NCI-H2171 (cell line): ENCODE measurements around the gene NOP16.

Experiments
- DNase-seq: peaks from one replicate; lab custom pipeline; 2025; lab: John Stamatoyannopoulos, UW

Gene NOP16

GRCh38 chr5:176359658-176360057 lies 28.7 kb downstream of the NOP16 start:
- no peak for DNase-seq

GRCh38 chr5:176356179-176356566 lies 32.2 kb downstream of the NOP16 start:
- no peak for DNase-seq

- DNase-seq, result no peak
Observed at GRCh38 chr5:176355400-176356178, 32.8 kb downstream of the NOP16 start.

DNA sequence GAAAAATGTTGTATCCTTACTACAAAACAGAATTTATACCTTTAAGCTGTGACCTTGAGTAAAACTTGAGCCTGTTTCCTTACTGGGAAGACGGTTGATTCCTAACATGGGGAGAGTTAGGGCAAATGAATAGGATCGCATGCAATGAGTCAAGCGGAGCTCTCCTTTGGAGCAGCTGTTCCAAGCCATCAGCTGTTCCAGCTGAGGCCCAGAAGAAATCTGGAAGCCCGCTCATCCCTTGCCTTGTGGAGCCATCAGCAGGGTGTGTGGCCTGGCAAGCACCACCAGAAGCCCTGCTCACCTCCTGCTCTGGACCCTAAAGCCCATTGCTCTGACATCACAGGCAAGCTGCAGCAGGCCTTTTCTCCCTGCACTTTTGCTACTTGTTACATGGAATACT lies 34.9 kb downstream of the NOP16 start:
- no peak for DNase-seq

- DNase-seq, result no peak
Observed at GRCh38 chr5:176352116-176352878, 36.1 kb downstream of the NOP16 start.

GRCh38 chr5:176350416-176350815 lies 38.0 kb downstream of the NOP16 start:
- DNase-seq, result no peak

- no peak for DNase-seq
Observed at GRCh38 chr5:176342766-176343458, 45.5 kb downstream of the NOP16 start.

GRCh38 chr5:176342158-176342483 lies 46.3 kb downstream of the NOP16 start:
- no peak for DNase-seq

GRCh38 chr5:176341325-176342157 lies 46.9 kb downstream of the NOP16 start:
- no peak for DNase-seq

- no peak for DNase-seq
Observed at GRCh38 chr5:176339304-176339703, 49.1 kb downstream of the NOP16 start.

DNA sequence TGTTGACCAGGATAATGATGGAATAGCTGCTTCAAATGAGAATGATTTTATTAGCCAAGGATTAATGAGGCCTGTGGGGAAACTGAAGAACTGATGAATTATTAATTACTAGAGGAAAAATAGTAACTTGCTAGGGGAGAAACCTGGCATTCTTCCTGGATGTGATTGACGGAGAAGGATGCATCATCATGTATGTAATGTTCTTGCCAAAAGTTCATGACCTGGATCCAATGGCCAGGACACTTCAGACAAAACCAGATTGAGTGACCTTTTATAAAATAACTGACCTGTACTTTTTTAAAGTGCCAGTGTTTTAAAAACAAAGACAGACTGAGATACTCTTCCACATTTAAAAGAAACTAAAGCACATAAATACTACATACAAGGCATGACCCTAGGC lies 50.5 kb downstream of the NOP16 start:
- DNase-seq, result no peak

DNA sequence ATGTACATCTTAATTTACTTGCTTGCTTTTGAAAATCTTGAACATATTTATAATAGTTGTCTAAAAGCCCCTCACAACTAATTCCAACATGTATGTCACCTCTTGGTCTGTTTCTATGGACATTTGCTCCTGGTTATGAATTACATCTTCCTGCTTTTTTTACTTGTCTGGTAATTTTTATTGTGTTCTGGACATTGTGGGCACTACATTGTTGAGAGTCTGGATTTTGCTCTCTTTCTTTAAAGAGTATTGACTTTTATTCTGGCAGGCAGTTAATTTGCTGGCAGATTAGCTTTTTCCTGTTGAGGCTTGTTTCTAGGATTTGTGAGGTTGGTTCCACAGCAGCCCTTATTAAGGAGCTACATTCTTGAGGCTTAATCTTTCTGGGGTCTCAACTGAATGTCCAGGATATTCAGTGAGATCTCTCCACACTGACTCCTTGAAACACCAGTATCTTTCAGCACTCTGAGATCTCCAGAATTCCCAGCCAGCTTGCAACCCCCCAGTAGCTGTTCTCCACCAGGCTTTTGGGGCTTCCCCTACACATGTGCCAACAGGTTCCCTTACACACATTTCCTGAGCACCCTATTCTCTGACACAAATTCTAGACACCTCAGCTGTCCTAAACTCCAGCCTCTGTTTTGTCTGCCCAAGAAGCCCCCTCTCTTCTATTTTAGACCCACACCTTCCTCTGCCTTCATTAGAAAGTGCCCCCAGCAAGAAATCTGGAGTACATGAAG lies 54.2 kb downstream of the NOP16 start:
- no peak for DNase-seq
